GM21528 (cell line): Measurements from ENCODE around the gene SCD5.

ENCODE experiments used
- ATAC-seq: cut with Tn5 transposase; IDR thresholded peaks from one replicate; pipeline ENCODE4 v1.9.1; 2021; ENCODE audit warnings: mild to moderate bottlenecking, moderate library complexity; ENCODE audit not compliant: unreplicated experiment, low FRiP score

The SCD5 gene

DNA sequence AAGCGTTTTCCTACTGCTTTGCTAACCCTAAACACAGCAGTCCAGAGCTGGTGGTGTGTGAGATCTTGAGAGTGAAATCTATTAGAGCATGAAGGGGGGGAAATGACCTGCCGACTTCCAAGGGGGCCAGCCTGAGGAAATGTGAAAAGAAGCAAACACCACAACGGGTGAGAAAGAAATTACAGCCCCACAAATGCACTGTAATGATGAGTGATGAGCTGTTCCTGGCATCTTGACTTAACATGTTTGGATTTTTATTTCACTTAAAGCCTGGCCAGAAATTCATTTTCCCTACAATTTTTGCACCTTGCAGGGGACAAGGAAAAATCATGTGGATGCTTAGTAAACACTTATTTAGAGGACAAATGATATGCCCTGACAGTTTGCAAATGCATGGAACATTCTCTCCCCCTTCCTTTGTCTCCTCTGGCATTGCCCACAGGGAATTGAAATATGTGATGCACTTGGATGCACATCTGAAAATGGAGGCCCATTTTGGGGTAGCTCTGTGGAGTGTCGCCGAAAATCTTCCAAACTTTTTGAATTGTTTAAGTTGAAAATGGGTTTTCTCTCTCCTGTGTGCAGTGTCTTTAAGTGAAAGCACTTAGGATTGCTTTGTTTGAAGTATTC lies 152.5 kb downstream of the SCD5 start:
- ATAC-seq: no peak

DNA sequence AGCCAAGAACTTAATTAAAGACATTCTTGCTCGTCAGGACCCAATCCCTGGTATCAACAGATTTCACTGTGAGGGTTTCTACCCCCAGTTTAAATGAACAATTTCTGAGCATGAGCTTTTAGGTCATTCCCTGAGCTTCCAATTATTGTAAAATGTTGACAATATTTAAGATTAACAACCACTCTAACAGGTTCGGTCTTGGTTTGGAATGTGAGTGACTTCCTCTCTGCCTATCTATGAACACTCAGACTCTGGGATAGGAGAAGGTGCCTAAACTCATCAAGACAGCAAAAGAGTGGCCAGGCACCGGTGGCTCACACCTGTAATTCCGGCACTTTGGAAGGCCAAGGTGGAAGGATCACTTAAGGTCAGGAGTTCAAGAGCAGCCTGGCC lies 153.9 kb downstream of the SCD5 start:
- no peak for ATAC-seq

DNA sequence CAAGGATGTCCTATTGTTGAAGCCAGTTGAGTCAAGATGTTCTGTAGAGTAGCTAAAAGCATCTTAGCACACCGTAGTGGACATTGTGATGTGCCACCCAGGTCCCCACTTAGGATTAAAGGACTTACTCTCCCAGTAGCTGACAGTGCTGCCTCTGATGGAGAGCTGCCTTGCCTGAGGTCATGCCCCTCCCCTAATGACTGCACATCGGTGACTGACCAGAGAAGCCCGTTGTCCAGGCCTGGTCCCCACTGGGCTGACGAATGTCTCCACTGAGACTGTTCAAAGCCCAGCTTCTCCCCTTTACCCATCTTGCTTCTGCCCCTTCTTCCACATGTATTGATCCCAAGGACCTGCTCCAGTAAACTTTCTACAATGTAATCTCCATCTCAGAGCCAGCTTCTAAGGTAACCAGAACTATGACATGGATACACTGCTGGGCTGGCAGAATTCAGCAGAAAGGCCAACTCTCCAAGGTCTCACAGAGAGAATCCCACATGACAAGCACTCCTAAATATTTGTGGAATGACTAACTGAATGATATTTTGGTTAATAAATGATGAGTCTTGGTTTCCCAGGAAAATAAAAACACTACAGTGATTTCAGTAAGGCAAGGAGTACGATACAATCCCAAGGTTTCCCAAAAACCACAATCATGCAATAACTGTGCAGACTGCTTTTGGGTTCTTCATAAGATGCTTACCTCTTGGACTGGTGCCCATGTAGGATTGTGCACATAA lies 154.4 kb downstream of the SCD5 start:
- ATAC-seq: no peak

DNA sequence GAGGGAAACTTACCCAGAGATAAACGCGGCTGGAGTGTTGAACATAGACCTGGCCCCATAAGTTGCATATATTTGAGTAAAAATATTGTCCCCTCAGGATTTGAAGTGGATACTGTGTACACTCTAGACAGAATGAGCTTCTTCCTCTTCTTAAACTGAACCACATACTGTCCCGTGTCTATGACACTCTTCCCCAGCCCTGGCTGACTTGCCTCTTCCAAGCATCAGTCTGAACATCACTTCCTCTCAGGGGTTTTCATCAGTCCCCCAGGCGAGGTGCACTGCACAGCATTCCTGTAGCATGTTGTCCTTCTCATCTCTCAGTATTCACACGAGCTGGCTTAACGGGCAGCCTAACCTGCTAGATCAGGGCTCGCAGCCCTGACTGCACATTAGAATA lies 156.3 kb downstream of the SCD5 start:
- ATAC-seq: no peak

DNA sequence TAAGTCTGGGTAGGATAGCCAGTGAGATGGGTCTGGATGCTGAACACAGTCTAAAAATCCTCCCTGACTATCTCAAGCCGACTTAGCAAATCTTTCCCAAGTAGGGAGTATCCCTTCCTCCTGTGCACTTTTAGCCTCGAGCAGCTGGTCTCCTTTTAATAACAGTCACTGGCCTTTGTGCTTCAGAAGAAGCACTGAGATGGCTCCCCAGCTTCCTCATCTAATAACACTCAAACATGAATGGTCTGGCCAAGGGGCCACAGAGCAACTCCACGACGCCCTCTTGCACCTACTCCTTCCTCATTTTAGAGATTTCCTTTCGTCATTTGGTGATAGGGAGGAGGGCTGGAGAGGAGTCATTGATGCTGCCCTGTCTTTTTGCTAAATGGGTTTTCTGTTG lies 158.1 kb downstream of the SCD5 start:
- no peak for ATAC-seq

DNA sequence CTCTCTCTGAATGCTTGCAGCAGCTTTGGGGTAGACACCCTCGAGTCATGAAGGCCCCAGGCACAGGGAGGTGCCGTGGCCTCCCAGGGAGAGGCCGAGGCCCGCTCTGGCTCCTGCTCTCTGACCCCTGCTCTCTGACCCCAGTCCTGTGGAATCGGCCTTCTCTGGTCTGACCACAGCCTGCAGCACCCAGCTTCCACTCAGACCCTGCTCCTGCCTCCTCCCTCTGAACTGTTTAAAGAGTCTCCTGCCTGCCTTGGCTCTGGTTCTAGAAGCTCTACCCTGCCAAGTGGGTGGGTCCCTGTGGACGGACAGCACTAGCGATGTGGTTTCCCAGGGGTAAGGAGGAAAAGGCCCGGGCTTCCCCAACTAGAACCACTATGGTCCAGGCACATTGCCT lies 158.6 kb downstream of the SCD5 start:
- no peak for ATAC-seq

DNA sequence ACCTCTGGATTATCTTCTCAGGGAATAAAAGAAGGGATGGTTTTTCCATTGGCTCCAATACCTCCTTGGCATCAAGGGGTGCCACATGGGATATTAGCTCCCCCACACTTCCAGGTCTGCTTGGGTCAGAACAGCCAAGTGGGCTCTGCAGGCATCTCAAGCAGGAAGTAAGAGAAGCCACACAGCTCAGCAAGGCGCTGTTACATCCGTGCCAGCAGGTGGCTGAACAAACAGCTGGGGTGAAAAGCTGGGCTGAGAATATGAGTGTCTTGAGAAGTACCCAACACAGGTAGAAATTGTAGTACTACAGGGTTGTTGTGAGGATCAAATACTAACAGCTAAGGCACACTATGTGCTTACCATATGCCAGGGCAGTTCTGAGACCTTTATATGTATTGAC lies 160.1 kb downstream of the SCD5 start:
- ATAC-seq: no peak

DNA sequence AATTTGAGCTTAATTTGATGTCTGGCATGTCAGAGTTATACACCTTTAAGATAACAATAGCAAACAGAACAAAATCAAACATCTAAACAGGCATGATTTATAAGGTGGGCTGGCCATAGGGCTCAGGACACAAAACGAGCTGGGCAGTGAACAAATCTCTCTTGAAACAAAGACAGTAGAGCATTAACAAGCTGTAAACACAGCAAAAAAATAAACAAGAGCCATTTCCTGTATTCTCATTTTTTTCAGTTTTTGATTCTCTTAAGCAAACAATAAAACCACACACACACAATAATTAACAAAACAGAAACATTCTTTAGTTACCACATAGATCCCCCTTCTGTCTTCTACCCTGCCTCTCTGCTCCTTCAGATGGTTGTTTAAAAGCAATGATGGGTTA lies 168.5 kb downstream of the SCD5 start:
- no peak for ATAC-seq

DNA sequence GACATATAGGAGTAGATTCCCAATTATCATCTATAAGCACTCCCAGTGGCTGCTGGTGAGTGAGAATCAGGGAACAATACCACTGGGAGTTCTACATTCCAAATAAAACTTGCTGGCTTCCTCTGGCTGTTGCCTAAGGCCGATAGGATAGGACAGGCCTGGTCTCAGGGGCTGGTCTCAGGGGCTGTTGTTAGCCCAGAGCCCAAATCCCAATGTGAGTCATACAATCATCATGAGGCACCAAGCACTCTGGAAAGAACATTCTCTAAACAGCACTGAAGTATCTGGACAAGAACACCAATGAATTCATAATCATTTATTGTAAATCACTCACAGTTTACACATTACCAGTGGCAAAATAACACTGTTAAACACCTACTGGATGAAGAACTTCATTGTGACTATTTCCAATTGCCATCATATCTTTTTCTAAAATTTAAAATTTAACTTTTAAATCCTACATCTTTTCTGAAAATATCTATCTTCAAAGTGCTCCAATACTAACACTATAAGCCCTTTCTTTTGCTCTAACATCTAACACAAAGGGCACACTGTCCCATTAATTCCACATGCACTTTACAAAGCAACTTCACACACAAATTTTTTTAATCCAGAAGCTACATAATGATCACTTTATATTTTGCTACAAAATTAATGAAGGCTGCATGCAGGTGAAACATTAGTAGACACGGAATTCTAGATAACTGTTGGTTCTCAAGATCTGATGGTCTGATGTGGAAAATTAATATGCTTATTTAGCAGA lies 169.2 kb downstream of the SCD5 start:
- no peak for ATAC-seq

DNA sequence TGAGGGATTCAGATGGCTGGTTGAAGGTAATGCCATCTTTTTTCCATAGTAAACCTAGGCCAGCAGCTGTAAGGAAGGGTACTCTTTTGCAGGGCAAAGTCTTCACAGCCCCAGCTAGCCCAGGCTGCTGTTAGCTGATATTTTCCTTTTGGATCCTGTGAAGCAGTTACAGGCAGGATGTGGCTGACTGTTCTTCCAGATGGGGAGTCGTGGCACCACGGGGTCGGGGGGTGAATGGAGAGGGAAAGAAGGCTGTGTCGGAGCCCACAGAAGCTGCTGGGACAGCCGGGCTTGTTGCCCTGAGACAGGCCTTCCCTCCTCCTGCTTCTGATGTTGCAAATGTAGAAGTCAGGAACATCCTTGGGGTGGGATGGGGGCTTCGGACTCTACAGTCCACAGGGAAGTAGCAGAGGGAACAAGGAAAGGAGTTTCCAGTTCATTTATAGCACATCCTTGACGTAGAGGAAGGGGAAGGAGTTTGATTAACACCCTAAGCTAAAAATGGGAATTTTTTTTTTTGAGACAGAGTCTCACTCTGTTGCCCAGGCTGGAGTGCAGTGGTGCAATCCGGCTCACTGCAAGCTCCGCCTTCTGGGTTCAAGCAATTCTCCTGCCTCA lies 172.2 kb downstream of the SCD5 start:
- no peak for ATAC-seq

DNA sequence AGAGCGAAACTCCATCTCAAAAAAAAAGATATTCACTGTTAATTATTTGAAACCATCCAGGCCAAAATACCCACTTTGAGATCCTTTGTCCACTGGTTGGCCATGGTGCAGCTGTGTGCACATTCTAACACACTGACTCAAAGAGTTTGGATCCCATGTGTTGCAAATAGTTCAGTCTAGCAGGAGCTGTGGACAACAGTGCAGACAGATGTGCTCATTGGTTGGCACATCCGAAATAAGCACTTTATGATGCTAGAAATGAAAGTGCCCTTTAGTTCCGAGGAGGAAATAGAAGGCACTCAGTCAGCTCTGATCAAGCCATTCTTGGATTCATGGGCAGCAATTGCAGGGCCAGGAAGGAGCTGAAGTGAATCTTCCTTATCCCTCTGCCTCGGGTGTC lies 173.8 kb downstream of the SCD5 start:
- no peak for ATAC-seq

DNA sequence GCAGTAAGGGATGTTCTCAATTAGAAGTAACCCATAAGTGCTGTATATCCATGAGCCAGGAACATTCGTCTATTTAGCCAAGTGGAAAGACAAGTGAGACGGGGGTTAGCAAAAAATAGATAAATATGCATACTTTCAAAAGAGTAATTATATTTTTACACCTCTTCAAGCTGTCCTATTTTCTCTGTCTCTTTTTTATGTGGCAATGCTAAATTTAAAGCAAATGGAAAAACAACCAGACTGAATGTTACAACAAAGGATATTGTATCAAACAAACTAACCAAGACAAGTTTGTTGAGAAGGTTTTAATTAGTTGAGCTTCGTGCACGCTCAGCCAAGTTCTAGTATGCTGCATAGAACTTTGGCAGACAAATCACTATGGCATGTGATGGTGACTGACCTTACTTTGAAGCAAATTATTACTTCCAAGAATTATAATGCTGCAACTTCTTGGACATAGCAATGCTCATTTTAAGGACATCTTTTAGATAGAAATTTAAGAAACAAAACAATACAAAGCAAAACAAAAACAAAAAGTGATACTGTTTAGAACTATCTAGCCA lies 175.4 kb downstream of the SCD5 start:
- no peak for ATAC-seq

DNA sequence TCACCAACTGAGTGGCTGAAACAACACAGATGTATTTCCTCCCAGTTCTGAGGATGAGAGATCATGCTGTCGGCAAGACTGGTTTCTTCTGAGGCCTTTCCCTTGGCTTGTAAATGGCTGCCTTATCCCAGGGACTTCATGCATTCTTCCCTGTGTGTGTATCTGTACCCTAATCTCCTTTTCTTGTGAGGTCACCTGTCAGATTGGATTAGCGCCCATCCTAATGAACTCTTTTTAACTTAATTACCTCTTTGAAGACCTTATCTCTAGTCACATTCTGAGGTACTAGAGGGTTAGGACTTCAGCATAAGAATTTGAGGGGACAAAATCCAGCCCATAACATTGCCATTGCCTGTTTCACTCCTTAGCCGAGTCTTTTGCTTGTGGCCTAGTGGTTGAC lies 177.3 kb downstream of the SCD5 start:
- ATAC-seq: no peak

DNA sequence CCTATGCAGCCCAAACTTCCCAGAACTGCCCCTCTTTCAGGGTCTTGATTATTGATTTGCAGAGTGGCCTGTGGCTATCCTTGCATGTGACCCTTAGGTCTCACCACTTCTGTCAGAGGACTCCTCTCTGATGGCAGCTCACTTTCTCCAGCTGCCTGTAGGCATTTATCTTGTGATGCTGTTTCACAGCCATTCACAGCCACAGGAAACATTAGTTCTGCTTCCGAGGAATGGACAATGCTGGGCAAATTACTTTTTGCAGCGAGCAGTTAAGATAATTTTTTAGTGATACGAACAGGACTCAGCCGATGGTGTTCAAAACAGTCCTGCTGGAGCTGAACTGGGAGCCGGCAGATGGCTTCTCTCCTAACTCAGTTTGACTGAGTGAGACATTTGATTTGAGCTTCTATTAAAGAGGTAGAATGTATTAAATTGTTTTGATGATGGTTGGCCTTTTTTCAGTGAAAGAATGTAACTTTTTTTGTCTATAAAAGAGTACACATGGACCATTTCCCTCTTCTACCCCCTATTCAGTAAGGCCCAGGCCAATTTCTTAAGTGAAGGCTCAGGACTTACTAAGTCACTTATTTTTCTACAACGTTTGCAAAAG lies 178.4 kb downstream of the SCD5 start:
- ATAC-seq: no peak

DNA sequence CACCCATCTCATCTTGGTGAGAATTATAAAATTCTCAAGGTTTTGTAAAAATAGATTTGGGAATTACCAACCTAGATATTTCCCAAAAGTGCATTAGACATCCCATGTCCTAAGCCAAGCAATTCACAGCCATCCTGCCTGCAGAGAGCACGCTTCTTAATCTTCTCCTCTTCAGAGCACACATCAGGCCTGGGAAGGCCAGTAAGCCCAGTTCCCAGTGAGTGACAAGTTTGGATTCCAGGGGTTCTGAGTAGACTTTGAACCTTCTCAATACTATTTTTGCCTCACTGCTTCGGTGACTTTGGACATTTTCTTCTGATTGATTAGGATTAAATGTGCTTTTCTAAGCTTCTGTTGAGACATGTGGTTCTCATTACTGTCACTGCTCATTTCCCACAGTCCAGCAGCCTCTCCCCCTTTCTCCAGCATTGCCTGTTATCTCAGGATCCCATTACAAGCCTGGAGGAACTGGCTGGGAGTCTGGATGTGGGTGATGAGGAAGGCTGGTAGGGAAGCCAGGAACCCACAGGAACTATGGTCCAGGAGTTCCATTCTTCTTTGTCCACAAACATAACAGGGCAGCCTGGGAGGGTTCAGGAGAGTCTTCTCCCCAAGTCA lies 180.4 kb downstream of the SCD5 start:
- no peak for ATAC-seq

DNA sequence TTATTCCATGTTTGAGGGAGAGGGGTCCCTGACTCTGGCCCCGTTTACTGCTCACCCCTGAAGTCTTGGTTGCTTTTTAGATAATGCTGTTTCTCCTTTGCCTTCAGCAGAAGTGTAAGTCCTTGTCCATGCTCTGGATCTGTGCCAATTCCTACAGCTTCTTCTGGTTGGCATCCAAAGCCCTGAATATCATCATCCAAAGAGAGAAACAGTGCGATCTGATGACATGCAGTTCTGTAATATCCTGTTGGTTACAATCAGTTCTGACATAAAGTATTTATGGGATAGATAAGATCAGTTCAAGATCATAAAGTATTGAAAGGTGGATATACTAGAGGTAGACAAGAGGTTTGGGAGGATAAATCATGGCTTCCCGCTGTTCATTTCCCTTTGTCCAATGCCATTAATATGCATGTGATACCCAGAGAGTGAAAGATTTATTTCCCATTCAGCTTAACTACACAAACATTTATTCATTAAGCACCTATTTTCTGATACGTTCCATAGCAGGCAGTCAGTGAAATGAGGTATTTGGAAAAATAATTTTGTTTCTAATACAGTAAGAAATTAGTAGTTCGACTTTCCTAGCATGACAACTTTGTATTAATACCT lies 183.7 kb downstream of the SCD5 start:
- ATAC-seq: no peak

DNA sequence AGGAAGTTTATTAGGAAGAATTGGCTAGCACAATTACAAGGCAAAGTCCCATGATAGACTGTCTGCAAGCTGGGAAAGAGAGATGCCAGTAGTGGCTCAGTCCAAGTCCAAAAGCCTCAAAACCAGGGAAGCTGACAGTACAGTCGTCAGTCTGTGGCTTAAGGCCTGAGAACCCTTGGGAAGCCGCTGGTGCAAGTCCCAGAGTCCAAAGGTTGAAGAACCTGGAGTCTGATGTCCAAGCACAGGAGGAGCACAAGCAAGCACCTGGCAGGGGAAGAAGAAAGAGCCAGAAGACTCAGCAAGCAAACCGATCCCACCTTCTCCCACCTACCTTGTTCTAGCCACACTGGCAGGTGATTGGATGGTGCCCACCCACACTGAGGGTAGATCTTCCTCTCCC lies 185.5 kb downstream of the SCD5 start:
- ATAC-seq: no peak

DNA sequence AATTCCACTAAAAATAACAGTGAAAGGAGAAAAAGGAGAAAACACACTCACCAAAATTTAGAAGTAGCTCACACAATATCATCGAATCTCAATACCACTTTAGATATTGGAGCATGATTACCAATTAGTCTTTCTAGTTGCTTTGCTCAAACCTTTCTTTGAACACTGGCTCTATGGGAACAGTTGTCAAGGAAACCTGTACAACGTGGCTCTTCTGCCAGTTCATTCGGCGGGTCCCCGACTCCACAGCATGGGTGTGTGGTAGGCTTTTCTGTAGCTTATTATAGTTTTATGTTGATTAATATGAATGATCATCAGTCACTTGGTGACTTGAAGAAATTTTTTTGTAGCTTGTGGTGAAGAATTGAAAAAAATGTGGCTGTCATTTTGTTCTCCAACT lies 186.6 kb downstream of the SCD5 start:
- no peak for ATAC-seq

DNA sequence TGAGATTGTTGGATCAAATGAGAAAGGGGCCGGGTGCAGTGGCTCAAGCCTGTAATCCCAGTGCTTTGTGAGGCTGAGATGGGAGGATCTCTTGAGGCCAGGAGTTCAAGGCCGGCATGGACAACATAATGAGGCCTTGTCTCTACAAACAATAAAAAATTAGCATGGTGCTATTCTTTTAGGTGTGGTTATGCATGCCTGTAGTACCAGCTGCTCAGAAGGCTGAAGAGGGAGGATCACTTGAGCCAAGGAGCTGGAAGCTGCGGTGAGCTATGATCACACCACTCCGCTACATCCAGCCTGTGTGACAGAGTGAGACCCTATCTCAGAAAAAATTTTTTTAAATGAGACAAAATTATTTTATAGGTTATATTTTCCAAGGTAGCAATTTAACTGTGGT lies 187.1 kb downstream of the SCD5 start:
- ATAC-seq: no peak

DNA sequence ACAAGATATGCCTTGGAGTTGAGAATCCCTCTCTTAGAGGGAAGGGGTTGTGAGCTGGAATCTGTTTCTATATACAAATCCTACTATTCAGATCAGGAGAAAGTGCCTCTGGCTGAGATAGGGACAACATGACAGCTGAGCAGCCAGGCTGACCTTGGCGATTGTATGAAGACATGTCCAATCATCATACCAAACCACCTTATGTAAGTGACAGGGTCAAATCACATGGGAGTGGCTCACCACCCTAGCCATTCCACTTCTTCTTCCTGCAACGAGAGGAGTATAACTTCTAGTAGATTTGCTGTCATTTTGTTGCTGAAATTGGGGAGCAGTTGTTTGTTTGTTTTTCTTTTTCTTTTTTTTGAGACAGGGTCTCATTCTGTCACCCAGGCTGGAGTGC lies 188.6 kb downstream of the SCD5 start:
- no peak for ATAC-seq
